ENCODE measurements around the gene AGTRAP.

- no peak for TF ChIP-seq ZNF239 (tag by site-specific recombination; IDR thresholded peaks at IDR 0.05)
- TF ChIP-seq ZNF768 (tag by site-specific recombination; IDR thresholded peaks at IDR 0.05), result no peak
- no peak for TF ChIP-seq ZNF623 (tag by site-specific recombination; IDR thresholded peaks at IDR 0.05)
- TF ChIP-seq YY1 (tag by site-specific recombination; IDR thresholded peaks at IDR 0.05), result no peak
- no peak for TF ChIP-seq ZNF433 (tag by site-specific recombination; IDR thresholded peaks at IDR 0.05; ENCODE audit: low read depth)
- TF ChIP-seq ZNF423 (tag by site-specific recombination; IDR thresholded peaks at IDR 0.05), result no peak
- no peak for TF ChIP-seq CTCF (tag by site-specific recombination; IDR thresholded peaks at IDR 0.05)
- no peak for TF ChIP-seq ZBTB1 (tag by site-specific recombination; IDR thresholded peaks at IDR 0.05)
- TF ChIP-seq ZNF274 (IDR thresholded peaks at IDR 0.05; ENCODE audit: low read length), result no peak
- TF ChIP-seq ZNF274 (tag by site-specific recombination; IDR thresholded peaks at IDR 0.05; ENCODE audit: borderline replicate concordance), result no peak
These were observed 63.2 kb downstream of the AGTRAP start for GRCh38 chr1:11799099-11799498.
